SK-N-SH (cell line): ENCODE measurements around the gene NF2. TPM values are rescaled to one million over a fixed set of nuclear protein-coding genes. Genes with fewer than 3 reads are reported as not detected.

Experiments
- CTCF ChIA-PET: fragments of 300-600, 350-600 bp; formaldehyde crosslinking; extraction: SDS; loops from one replicate; lab custom pipeline; 2021; lab: Yijun Ruan, JAX
- POLR2A ChIA-PET: fragments of 350-600 bp; sonication (Branson Sonifier 250); formaldehyde crosslinking; extraction: SDS; loops from one replicate; lab custom pipeline; 2020; ENCODE audit warnings: antibody characterized with exemption, inconsistent platforms; lab: Yijun Ruan, JAX
- DNase-seq: peaks from one replicate; pipeline ENCODE4 v3.0.0; 2012
- H2AFZ ChIP-seq: fragments of 200-600 bp; sonication (generic); 2 replicates; pipeline ENCODE4 v1.8.1; 2016; ENCODE audit warnings: antibody characterized with exemption, mild to moderate bottlenecking, low read depth
- H3F3A ChIP-seq: fragments of 200-600 bp; sonication (generic); replicated peaks from 2 replicates; pipeline ENCODE3; 2016; ENCODE audit warnings: antibody characterized with exemption, mild to moderate bottlenecking; ENCODE audit not compliant: insufficient read depth
- H3K27ac ChIP-seq, 2 experiments: fragments of 200-500 bp in 1 of 2; fragments of 200-600 bp in 1 of 2; sonication (Bioruptor generic) in 1 of 2; sonication (generic), shearing (Covaris generic) in 1 of 2; 2 replicates each; pipeline versions ENCODE4 v1.5.1 to v1.6.1; 2014 to 2016; ENCODE audit warnings: low read depth in 2 of 2, inconsistent platforms in 1 of 2, low read length in 1 of 2, mild to moderate bottlenecking in 1 of 2, mixed read lengths in 1 of 2
- H3K27me3 ChIP-seq: fragments of 200-600 bp; sonication (generic), shearing (Covaris generic); 2 replicates; pipeline ENCODE4 v1.6.1; 2016; ENCODE audit warnings: mixed run types; ENCODE audit not compliant: insufficient read depth
- H3K36me3 ChIP-seq, 2 experiments: fragments of 200-500 bp in 1 of 2; fragments of 200-600 bp in 1 of 2; sonication (Bioruptor generic) in 1 of 2; sonication (generic) in 1 of 2; replicated peaks in 1 of 2; 2 replicates each; pipeline versions ENCODE3 to v1.5.1; 2014 to 2016; ENCODE audit warnings: low read length in 1 of 2, mild to moderate bottlenecking in 1 of 2; ENCODE audit not compliant: insufficient read depth in 2 of 2, control insufficient read depth in 1 of 2
- H3K4me1 ChIP-seq, 2 experiments: fragments of 200-500 bp in 1 of 2; fragments of 200-600 bp in 1 of 2; sonication (Bioruptor generic) in 1 of 2; sonication (generic), shearing (Covaris generic) in 1 of 2; 2 replicates each; pipeline versions ENCODE4 v1.5.1 to v1.6.1; 2014 to 2016; ENCODE audit warnings: low read depth in 1 of 2, low read length in 1 of 2, mixed run types in 1 of 2; ENCODE audit not compliant: insufficient read depth in 2 of 2, control insufficient read depth in 1 of 2
- H3K4me2 ChIP-seq: fragments of 200-600 bp; sonication (generic), shearing (Covaris generic); 2 replicates; pipeline ENCODE4 v1.6.1; 2017; ENCODE audit warnings: mixed run types
- H3K4me3 ChIP-seq, 2 experiments: fragments of 200-500 bp in 1 of 2; fragments of 200-600 bp in 1 of 2; sonication (Bioruptor generic) in 1 of 2; sonication (generic), shearing (Covaris generic) in 1 of 2; 2 replicates each; pipeline versions ENCODE4 v1.5.1 to v1.8.1; 2014 to 2016; ENCODE audit warnings: low read depth in 2 of 2, inconsistent platforms in 1 of 2, low read length in 1 of 2, mild to moderate bottlenecking in 1 of 2, mixed read lengths in 1 of 2, moderate library complexity in 1 of 2
- H3K79me2 ChIP-seq: fragments of 200-600 bp; sonication (generic); 2 replicates; pipeline ENCODE4 v1.8.1; 2017; ENCODE audit warnings: mild to moderate bottlenecking; ENCODE audit not compliant: insufficient read depth
- H3K9ac ChIP-seq: fragments of 200-600 bp; sonication (generic); 2 replicates; pipeline ENCODE4 v1.6.1; 2017; ENCODE audit warnings: mixed run types
- H3K9me2 ChIP-seq: fragments of 200-600 bp; sonication (generic); 2 replicates; pipeline ENCODE4 v1.6.1; 2017; ENCODE audit warnings: mixed run types
- H3K9me3 ChIP-seq: fragments of 200-600 bp; sonication (generic); 2 replicates; pipeline ENCODE4 v1.6.1; 2017; ENCODE audit warnings: mixed run types, mild to moderate bottlenecking, moderate library complexity
- H4K20me1 ChIP-seq: fragments of 200-600 bp; sonication (generic); 2 replicates; pipeline ENCODE4 v1.6.1; 2017; ENCODE audit warnings: mild to moderate bottlenecking, mixed run types; ENCODE audit not compliant: insufficient read depth
- EP300 ChIP-seq, 2 experiments: IDR thresholded peaks; 2 replicates each; pipeline versions ENCODE4 v1.4.0 to v1.6.1; 2012; ENCODE audit warnings: borderline replicate concordance in 1 of 2, low read depth in 1 of 2, low read length in 1 of 2
- EZH2phosphoT487 ChIP-seq: fragments of 200-600 bp; sonication (generic); IDR thresholded peaks from 2 replicates; pipeline ENCODE4 v1.6.1; 2017; ENCODE audit warnings: low read depth, mixed run types, mild to moderate bottlenecking, antibody characterized with exemption, moderate library complexity, borderline replicate concordance
- FOSL2 ChIP-seq: IDR thresholded peaks from 2 replicates; pipeline ENCODE4 v1.4.0; 2012; ENCODE audit warnings: low read depth, mild to moderate bottlenecking, moderate library complexity, borderline replicate concordance
- FOXJ3 ChIP-seq: sonication (generic); formaldehyde crosslinking; IDR thresholded peaks from 2 replicates; pipeline ENCODE4 v1.5.1; 2020; ENCODE audit warnings: mild to moderate bottlenecking, missing genetic modification reagents
- FOXM1 ChIP-seq: IDR thresholded peaks from 2 replicates; pipeline ENCODE4 v1.4.0; 2012; ENCODE audit warnings: low read depth, mild to moderate bottlenecking
- GABPA ChIP-seq: IDR thresholded peaks from 2 replicates; pipeline ENCODE4 v1.4.0; 2012; ENCODE audit warnings: low read depth, mild to moderate bottlenecking
- GATA2 ChIP-seq: sonication (generic); formaldehyde crosslinking; IDR thresholded peaks from 2 replicates; pipeline ENCODE4 v1.5.0; 2020; ENCODE audit warnings: mild to moderate bottlenecking, missing genetic modification reagents
- MEF2A ChIP-seq: IDR thresholded peaks from 2 replicates; pipeline ENCODE4 v1.4.0; 2012; ENCODE audit warnings: low read depth, borderline replicate concordance
- MXI1 ChIP-seq: IDR thresholded peaks from 2 replicates; pipeline ENCODE4 v1.6.1; 2012; ENCODE audit warnings: mild to moderate bottlenecking, low read depth, low read length, improper control_type of control experiment
- NRF1 ChIP-seq: IDR thresholded peaks from 2 replicates; pipeline ENCODE4 v1.6.1; 2012; ENCODE audit warnings: low read depth, mild to moderate bottlenecking, low read length
- RCOR1 ChIP-seq: fragments of 150-350 bp; IDR thresholded peaks from 2 replicates; pipeline ENCODE4 v1.6.1; 2017; ENCODE audit warnings: antibody characterized with exemption, low read length
- RXRA ChIP-seq: IDR thresholded peaks from 2 replicates; pipeline ENCODE4 v1.4.0; 2012; ENCODE audit warnings: low read depth, mild to moderate bottlenecking, borderline replicate concordance
- SIN3A ChIP-seq: IDR thresholded peaks from 2 replicates; pipeline ENCODE4 v1.6.1; 2012; ENCODE audit warnings: low read depth, mild to moderate bottlenecking, low read length, moderate library complexity, borderline replicate concordance
- TAF1 ChIP-seq: IDR thresholded peaks from 2 replicates; pipeline ENCODE4 v1.6.1; 2012; ENCODE audit warnings: low read depth, mild to moderate bottlenecking, low read length, moderate library complexity, borderline replicate concordance
- TCF12 ChIP-seq: IDR thresholded peaks from 2 replicates; pipeline ENCODE4 v1.4.0; 2012
- TEAD4 ChIP-seq: IDR thresholded peaks from 2 replicates; pipeline ENCODE4 v1.4.0; 2012; ENCODE audit warnings: mild to moderate bottlenecking, borderline replicate concordance; ENCODE audit not compliant: insufficient read depth
- YY1 ChIP-seq: IDR thresholded peaks from 2 replicates; pipeline ENCODE4 v1.4.0; 2012; ENCODE audit warnings: low read depth, mild to moderate bottlenecking
- WGBS: methylation state at CpG from one replicate; pipeline ENCODE4 v1.1.6; 2017; ENCODE audit warnings: low lambda C conversion rate; 5-methylcytosine and 5-hydroxymethylcytosine counted together
- polyA plus RNA-seq, 3 experiments: library from polyadenylated mRNA; depleted of rRNA; stranded (reverse); fragments of >200 nt; gene quantifications; 2 replicates each; pipeline ENCODE4 v1.2.3, GENCODE V29; 2012
- TF ChIP-seq, protein P1 (sequence below): IDR thresholded peaks from 2 replicates; pipeline ENCODE4 v1.4.0; 2012; ENCODE audit warnings: low read depth
- TF ChIP-seq, protein P2 (sequence below): fragments of 200-600 bp; sonication (generic); IDR thresholded peaks from 2 replicates; pipeline ENCODE4 v1.6.1; 2017; ENCODE audit warnings: antibody characterized with exemption, mild to moderate bottlenecking, moderate library complexity
- TF ChIP-seq, protein P3 (sequence below): IDR thresholded peaks from 2 replicates; pipeline ENCODE4 v1.4.0; 2012; ENCODE audit warnings: low read depth, borderline replicate concordance
- TF ChIP-seq, protein P4 (sequence below): IDR thresholded peaks from 2 replicates; pipeline ENCODE4; 2012

The NF2 gene
- polyA plus RNA-seq, 1 of the 3 experiments (the other 2 are of a cell fraction), result 44.1 TPM

DNA sequence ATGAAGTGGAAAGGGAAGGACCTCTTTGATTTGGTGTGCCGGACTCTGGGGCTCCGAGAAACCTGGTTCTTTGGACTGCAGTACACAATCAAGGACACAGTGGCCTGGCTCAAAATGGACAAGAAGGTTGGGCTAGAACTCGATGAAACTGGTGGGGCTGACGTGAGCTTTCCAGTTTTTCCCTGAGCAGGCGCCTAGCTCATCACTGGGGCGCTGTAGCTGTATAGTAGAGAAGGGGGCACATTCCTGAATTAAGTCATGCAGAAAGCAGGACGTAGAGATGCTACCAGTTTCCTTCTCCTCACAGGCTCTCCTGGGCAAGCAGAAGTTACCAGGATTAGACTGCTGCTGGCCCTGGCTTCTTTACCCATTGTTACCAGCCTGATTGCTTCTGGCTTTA is 33.3 kb downstream of the NF2 start:
- WGBS, result 91% methylated on average over 7 of the region's 7 CpGs
- CTCF ChIA-PET, result interaction anchor here (1.0 to 7.4 kb wide), 26 partner anchors 9 to 651 kb away, joined by 3 to 70 read pairs (median 5); no protein-coding TSS in a partner anchor

DNA sequence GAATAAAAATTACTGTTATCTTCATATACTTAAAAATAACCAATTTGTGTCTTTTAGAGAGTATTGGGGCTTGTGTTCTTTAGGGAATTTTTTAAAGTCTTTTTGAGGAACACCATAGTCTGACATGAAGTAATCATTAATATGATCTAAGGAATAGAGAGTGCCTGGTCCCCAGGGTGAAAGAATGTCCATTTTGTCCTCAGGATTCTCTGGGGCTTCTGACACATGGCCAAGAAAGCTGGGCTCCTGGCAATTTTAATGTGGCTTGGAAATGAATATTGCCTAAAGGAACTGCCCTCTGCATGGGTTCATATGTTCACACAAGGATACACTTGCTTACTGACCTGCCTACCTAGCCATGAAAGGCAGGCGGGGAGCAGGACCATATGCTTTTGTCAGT is 33.7 kb downstream of the NF2 start:
- Histone ChIP-seq H3K9me2 (no peaks in the 10 kb centered on the region), H3K4me3 (no peak overlapping the region), H3K9ac (no peak overlapping the region), H3K27me3 (no peaks in the 10 kb centered on the region), H3K79me2 (peaks cover 71% of the 10 kb centered on the region; the same call in 1 of the 2 replicates), H3K4me2 (no peak overlapping the region), H2AFZ (no peak overlapping the region), H3F3A (peaks cover 4% of the 10 kb centered on the region), H3K9me3 (no peaks in the 10 kb centered on the region), H3K36me3 (peaks cover 24 to 25% of the 10 kb centered on the region in 2 experiments), H4K20me1 (0 out of 2 replicates have a peak, but pooled peaks cover 7% of the 10 kb centered on the region), H3K4me1 (peaks cover 4 to 19% of the 10 kb centered on the region in 2 experiments; a peak in 2 of 4 replicates), H3K27ac (no peak overlapping the region)
- ChIA-PET POLR2A (no interaction called here), CTCF (interaction anchor here (0.8 to 7.4 kb wide), 11 partner anchors 11 to 454 kb away, joined by 3 to 70 read pairs (median 7); no protein-coding TSS in a partner anchor)
- WGBS, result 100% methylated on average over 1 of the region's 1 CpG
- TF ChIP-seq TCF12 (no peak), NRF1 (no peak), MXI1 (no peak), EZH2phosphoT487 (no peak), GATA2 (CRISPR knock-in tag) (no peak), RXRA (no peak), FOSL2 (no peak), RCOR1 (no peak), FOXM1 (no peak), YY1 (no peak), TAF1 (no peak), FOXJ3 (CRISPR knock-in tag) (no peak), MEF2A (no peak), EP300 (IDR thresholded peaks at IDR 0.05; ENCODE audit: borderline replicate concordance in 1 of 2, low read depth in 1 of 2, low read length in 1 of 2) (no peak), TEAD4 (no peak), GABPA (no peak)
- TF ChIP-seq, protein P1, sequence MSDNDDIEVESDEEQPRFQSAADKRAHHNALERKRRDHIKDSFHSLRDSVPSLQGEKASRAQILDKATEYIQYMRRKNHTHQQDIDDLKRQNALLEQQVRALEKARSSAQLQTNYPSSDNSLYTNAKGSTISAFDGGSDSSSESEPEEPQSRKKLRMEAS, result no peak
- TF ChIP-seq, protein P2, sequence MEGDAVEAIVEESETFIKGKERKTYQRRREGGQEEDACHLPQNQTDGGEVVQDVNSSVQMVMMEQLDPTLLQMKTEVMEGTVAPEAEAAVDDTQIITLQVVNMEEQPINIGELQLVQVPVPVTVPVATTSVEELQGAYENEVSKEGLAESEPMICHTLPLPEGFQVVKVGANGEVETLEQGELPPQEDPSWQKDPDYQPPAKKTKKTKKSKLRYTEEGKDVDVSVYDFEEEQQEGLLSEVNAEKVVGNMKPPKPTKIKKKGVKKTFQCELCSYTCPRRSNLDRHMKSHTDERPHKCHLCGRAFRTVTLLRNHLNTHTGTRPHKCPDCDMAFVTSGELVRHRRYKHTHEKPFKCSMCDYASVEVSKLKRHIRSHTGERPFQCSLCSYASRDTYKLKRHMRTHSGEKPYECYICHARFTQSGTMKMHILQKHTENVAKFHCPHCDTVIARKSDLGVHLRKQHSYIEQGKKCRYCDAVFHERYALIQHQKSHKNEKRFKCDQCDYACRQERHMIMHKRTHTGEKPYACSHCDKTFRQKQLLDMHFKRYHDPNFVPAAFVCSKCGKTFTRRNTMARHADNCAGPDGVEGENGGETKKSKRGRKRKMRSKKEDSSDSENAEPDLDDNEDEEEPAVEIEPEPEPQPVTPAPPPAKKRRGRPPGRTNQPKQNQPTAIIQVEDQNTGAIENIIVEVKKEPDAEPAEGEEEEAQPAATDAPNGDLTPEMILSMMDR, result no peak
- TF ChIP-seq, protein P3, sequence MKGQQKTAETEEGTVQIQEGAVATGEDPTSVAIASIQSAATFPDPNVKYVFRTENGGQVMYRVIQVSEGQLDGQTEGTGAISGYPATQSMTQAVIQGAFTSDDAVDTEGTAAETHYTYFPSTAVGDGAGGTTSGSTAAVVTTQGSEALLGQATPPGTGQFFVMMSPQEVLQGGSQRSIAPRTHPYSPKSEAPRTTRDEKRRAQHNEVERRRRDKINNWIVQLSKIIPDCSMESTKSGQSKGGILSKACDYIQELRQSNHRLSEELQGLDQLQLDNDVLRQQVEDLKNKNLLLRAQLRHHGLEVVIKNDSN, result no peak
- TF ChIP-seq, protein P4, sequence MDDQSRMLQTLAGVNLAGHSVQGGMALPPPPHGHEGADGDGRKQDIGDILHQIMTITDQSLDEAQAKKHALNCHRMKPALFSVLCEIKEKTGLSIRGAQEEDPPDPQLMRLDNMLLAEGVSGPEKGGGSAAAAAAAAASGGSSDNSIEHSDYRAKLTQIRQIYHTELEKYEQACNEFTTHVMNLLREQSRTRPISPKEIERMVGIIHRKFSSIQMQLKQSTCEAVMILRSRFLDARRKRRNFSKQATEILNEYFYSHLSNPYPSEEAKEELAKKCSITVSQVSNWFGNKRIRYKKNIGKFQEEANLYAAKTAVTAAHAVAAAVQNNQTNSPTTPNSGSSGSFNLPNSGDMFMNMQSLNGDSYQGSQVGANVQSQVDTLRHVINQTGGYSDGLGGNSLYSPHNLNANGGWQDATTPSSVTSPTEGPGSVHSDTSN, result no peak
- DNase-seq, result no peak

More for the DNA sequence above, 33.3 kb downstream of the NF2 start:
- TF ChIP-seq SIN3A (no peak), RXRA (no peak)
- POLR2A ChIA-PET, result no interaction called here
- no peak for DNase-seq
- no peak overlapping the region for H3K4me3 ChIP-seq
- peaks cover 76% of the 10 kb centered on the region; the same call in 1 of the 2 replicates for H3K79me2 ChIP-seq
- H2AFZ ChIP-seq, result no peak overlapping the region
- H3K9ac ChIP-seq, result no peak overlapping the region
- H3K9me3 ChIP-seq, result no peaks in the 10 kb centered on the region
- H3K27ac ChIP-seq, result no peak overlapping the region
- no peak overlapping the region for H3K4me2 ChIP-seq
- H3F3A ChIP-seq, result peaks cover 4% of the 10 kb centered on the region
- H3K4me1 ChIP-seq, result peaks cover 1 to 19% of the 10 kb centered on the region in 2 experiments; a peak in 2 of 4 replicates
- 0 out of 2 replicates have a peak, but pooled peaks cover 7% of the 10 kb centered on the region for H4K20me1 ChIP-seq
- H3K27me3 ChIP-seq, result no peaks in the 10 kb centered on the region
- H3K36me3 ChIP-seq, result peaks cover 21 to 22% of the 10 kb centered on the region in 2 experiments
- no peaks in the 10 kb centered on the region for H3K9me2 ChIP-seq
